HG02798 (cell line): ENCODE data around the gene GRIA4.

ENCODE experiments used
- ATAC-seq: cut with Tn5 transposase; IDR thresholded peaks from one replicate; pipeline ENCODE4 v1.9.1; 2021; ENCODE audit warnings: mild to moderate bottlenecking; ENCODE audit not compliant: unreplicated experiment, poor library complexity

The GRIA4 gene

GRCh38 chr11:105900515-105901035 is 290.7 kb downstream of the GRIA4 start:
- no peak for ATAC-seq

- no peak for ATAC-seq
Measured at GRCh38 chr11:105903113-105903512, 293.2 kb downstream of the GRIA4 start.

GRCh38 chr11:105906517-105906916 is 296.6 kb downstream of the GRIA4 start:
- ATAC-seq: no peak

GRCh38 chr11:105907319-105907718 is 297.4 kb downstream of the GRIA4 start:
- no peak for ATAC-seq

GRCh38 chr11:105910095-105910715 is 300.3 kb downstream of the GRIA4 start:
- no peak for ATAC-seq

GRCh38 chr11:105911454-105911853 is 301.6 kb downstream of the GRIA4 start:
- no peak for ATAC-seq

GRCh38 chr11:105912666-105913065 is 302.8 kb downstream of the GRIA4 start:
- no peak for ATAC-seq

- no peak for ATAC-seq
Measured at GRCh38 chr11:105915021-105915420, 305.1 kb downstream of the GRIA4 start.

GRCh38 chr11:105918039-105918438 is 308.2 kb downstream of the GRIA4 start:
- no peak for ATAC-seq

- ATAC-seq: no peak
Measured at GRCh38 chr11:105918600-105918999, 308.7 kb downstream of the GRIA4 start.

GRCh38 chr11:105923252-105923651 is 313.4 kb downstream of the GRIA4 start:
- no peak for ATAC-seq

GRCh38 chr11:105923807-105924206 is 313.9 kb downstream of the GRIA4 start:
- no peak for ATAC-seq

GRCh38 chr11:105929084-105929955 is 319.4 kb downstream of the GRIA4 start:
- no peak for ATAC-seq

- ATAC-seq: no peak
Measured at GRCh38 chr11:105933695-105934094, 323.8 kb downstream of the GRIA4 start.

- ATAC-seq: no peak
Measured at GRCh38 chr11:105935791-105936190, 325.9 kb downstream of the GRIA4 start.

- peak; percentile 69 for ATAC-seq
Measured at GRCh38 chr11:105937331-105937730, 327.5 kb downstream of the GRIA4 start.

GRCh38 chr11:105937738-105938137 is 327.9 kb downstream of the GRIA4 start:
- ATAC-seq: no peak

- no peak for ATAC-seq
Measured at GRCh38 chr11:105942921-105943320, 333.0 kb downstream of the GRIA4 start.

GRCh38 chr11:105948918-105949590 is 339.2 kb downstream of the GRIA4 start:
- no peak for ATAC-seq

- no peak for ATAC-seq
Measured at GRCh38 chr11:105953886-105954285, 344.0 kb downstream of the GRIA4 start.
